Type B pancreatic cell (in vitro differentiated cells): ENCODE results near the gene IL10RA. TPM values are rescaled to one million over a fixed set of nuclear protein-coding genes. Genes with fewer than 3 reads are reported as not detected.

ENCODE experiments used
- DNase-seq: peaks from one replicate; pipeline ENCODE4 v3.0.0; 2021; ENCODE audit warnings: mixed read lengths; ENCODE audit not compliant: unreplicated experiment; ENCODE audit errors: extremely low spot score
- H3K27ac Mint-ChIP-seq: 2 replicates; pipeline ENCODE4 v1.8.0; 2021; ENCODE audit warnings: mild to moderate bottlenecking, mixed read lengths
- H3K27me3 Mint-ChIP-seq: 2 replicates; pipeline ENCODE4 v1.8.0; 2021; ENCODE audit warnings: mixed read lengths
- H3K36me3 Mint-ChIP-seq: 2 replicates; pipeline ENCODE4 v1.8.0; 2021; ENCODE audit warnings: mixed read lengths
- H3K4me1 Mint-ChIP-seq: one replicate; pipeline ENCODE4 v1.8.0; 2021; ENCODE audit warnings: mixed read lengths; ENCODE audit not compliant: unreplicated experiment
- H3K4me3 Mint-ChIP-seq: 2 replicates; pipeline ENCODE4 v1.8.0; 2021; ENCODE audit warnings: mild to moderate bottlenecking, mixed read lengths
- H3K9me3 Mint-ChIP-seq: 2 replicates; pipeline ENCODE4 v1.8.0; 2021; ENCODE audit warnings: mixed read lengths
- total RNA-seq: library from RNA; stranded (reverse); gene quantifications from 2 replicates; pipeline ENCODE4 v1.2.1, GENCODE V29; 2021; ENCODE audit warnings: low replicate concordance
- TF ChIP-seq, protein P1 (sequence below): fragments of 200-600 bp; sonication (generic); conservative IDR thresholded peaks from 2 replicates; pipeline ENCODE4 v1.5.0; 2021; ENCODE audit warnings: antibody characterized with exemption, mild to moderate bottlenecking

The IL10RA gene
- total RNA-seq, 1 donor from 2014 or later, result 0.48 TPM

- DNase-seq, result no peak
- no peak overlapping the region for H3K4me3 Mint-ChIP-seq
- H3K27ac Mint-ChIP-seq, result no peak overlapping the region
- no peaks in the 10 kb centered on the region for H3K9me3 Mint-ChIP-seq
- TF ChIP-seq, protein P1, sequence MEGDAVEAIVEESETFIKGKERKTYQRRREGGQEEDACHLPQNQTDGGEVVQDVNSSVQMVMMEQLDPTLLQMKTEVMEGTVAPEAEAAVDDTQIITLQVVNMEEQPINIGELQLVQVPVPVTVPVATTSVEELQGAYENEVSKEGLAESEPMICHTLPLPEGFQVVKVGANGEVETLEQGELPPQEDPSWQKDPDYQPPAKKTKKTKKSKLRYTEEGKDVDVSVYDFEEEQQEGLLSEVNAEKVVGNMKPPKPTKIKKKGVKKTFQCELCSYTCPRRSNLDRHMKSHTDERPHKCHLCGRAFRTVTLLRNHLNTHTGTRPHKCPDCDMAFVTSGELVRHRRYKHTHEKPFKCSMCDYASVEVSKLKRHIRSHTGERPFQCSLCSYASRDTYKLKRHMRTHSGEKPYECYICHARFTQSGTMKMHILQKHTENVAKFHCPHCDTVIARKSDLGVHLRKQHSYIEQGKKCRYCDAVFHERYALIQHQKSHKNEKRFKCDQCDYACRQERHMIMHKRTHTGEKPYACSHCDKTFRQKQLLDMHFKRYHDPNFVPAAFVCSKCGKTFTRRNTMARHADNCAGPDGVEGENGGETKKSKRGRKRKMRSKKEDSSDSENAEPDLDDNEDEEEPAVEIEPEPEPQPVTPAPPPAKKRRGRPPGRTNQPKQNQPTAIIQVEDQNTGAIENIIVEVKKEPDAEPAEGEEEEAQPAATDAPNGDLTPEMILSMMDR, result no peak
- no peaks in the 10 kb centered on the region for H3K4me1 Mint-ChIP-seq
- no peaks in the 10 kb centered on the region for H3K36me3 Mint-ChIP-seq
- H3K27me3 Mint-ChIP-seq, result peaks cover 40% of the 10 kb centered on the region
Observed at GRCh38 chr11:118008271-118008911, 22.2 kb downstream of the IL10RA start.

GRCh38 chr11:118009864-118010737 lies 23.9 kb downstream of the IL10RA start:
- Mint-ChIP-seq H3K27ac (no peak overlapping the region), H3K27me3 (peaks cover 35% of the 10 kb centered on the region), H3K4me3 (no peak overlapping the region), H3K4me1 (no peaks in the 10 kb centered on the region), H3K9me3 (no peaks in the 10 kb centered on the region), H3K36me3 (no peaks in the 10 kb centered on the region)
- TF ChIP-seq, protein P1, result no peak
- DNase-seq, result no peak

GRCh38 chr11:118010738-118011461 lies 24.7 kb downstream of the IL10RA start:
- peaks cover 33% of the 10 kb centered on the region for H3K27me3 Mint-ChIP-seq

GRCh38 chr11:118012083-118012669 lies 26.0 kb downstream of the IL10RA start:
- H3K4me3 Mint-ChIP-seq, result no peak overlapping the region
- no peak for DNase-seq
- TF ChIP-seq, protein P1, result no peak
- no peaks in the 10 kb centered on the region for H3K36me3 Mint-ChIP-seq
- no peaks in the 10 kb centered on the region for H3K9me3 Mint-ChIP-seq
- H3K27me3 Mint-ChIP-seq, result peaks cover 38% of the 10 kb centered on the region
- no peak overlapping the region for H3K27ac Mint-ChIP-seq
- no peaks in the 10 kb centered on the region for H3K4me1 Mint-ChIP-seq

More at GRCh38 chr11:118010738-118011461, 24.7 kb downstream of the IL10RA start:
- Mint-ChIP-seq H3K27ac (no peak overlapping the region), H3K9me3 (no peaks in the 10 kb centered on the region), H3K36me3 (no peaks in the 10 kb centered on the region), H3K4me3 (no peak overlapping the region), H3K4me1 (no peaks in the 10 kb centered on the region)
- TF ChIP-seq, protein P1, result no peak
- DNase-seq, result no peak

DNA sequence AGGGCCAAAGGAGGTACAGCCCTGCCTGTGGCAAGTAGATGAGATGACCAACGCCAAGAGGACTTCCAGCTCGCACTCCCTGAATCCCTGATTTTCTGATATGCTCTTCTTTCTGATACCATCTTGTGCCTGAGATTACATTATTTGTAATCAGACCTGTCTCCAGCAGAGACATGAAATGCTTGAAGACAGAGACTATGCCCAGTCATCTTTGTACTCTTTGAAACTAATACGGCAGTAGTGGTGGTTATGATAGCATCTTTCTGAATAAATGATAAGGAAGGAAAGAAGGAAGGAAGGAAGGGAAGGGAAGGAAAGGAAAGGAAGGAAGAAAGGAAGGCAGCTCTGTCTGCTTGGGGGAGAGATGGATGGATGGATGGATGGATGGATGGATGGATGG lies 27.8 kb downstream of the IL10RA start:
- no peaks in the 10 kb centered on the region for H3K4me1 Mint-ChIP-seq
- H3K4me3 Mint-ChIP-seq, result no peak overlapping the region
- H3K27me3 Mint-ChIP-seq, result peaks cover 44% of the 10 kb centered on the region
- H3K36me3 Mint-ChIP-seq, result no peaks in the 10 kb centered on the region
- no peak overlapping the region for H3K27ac Mint-ChIP-seq
- TF ChIP-seq, protein P1, result no peak
- peaks cover 7% of the 10 kb centered on the region for H3K9me3 Mint-ChIP-seq
- no peak for DNase-seq
